HFF-Myc (cell line): Measurements from ENCODE around the gene FYCO1.

Source experiments
- DNase-seq: peaks from one replicate; pipeline ENCODE4 v3.0.0-alpha.2; 2011; ENCODE audit warnings: low read depth; ENCODE audit errors: extremely low read depth
- H3K4me3 ChIP-seq: replicated peaks from 2 replicates; pipeline ENCODE4 v1.5.1; 2011; ENCODE audit warnings: low read depth, mild to moderate bottlenecking, control low read depth, low read length
- TF ChIP-seq, protein P1 (sequence below): IDR thresholded peaks from 2 replicates; pipeline ENCODE4 v1.5.1; 2012; ENCODE audit warnings: mild to moderate bottlenecking, low read depth, low read length, control low read depth; ENCODE audit errors: missing control alignments

Gene FYCO1

DNA sequence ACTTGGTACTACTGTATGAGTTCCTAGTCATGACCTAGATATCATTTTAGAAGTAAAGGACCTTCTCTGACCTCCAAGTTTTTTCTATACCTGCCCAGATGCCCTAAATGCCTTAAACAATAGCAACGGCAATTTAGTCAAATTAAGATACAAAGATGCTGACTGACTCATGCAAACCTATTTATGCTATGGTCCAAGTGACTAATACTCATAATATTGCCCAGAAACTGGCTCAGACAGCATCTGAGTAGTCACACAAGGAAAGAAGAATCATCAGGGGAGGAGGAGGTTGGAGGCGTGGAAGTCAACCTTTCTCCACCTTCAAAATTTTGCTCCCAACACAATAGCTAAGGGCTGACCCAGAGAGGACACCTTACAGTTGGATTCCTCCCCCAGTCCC, 6.8 kb downstream of the FYCO1 start:
- TF ChIP-seq, protein P1, sequence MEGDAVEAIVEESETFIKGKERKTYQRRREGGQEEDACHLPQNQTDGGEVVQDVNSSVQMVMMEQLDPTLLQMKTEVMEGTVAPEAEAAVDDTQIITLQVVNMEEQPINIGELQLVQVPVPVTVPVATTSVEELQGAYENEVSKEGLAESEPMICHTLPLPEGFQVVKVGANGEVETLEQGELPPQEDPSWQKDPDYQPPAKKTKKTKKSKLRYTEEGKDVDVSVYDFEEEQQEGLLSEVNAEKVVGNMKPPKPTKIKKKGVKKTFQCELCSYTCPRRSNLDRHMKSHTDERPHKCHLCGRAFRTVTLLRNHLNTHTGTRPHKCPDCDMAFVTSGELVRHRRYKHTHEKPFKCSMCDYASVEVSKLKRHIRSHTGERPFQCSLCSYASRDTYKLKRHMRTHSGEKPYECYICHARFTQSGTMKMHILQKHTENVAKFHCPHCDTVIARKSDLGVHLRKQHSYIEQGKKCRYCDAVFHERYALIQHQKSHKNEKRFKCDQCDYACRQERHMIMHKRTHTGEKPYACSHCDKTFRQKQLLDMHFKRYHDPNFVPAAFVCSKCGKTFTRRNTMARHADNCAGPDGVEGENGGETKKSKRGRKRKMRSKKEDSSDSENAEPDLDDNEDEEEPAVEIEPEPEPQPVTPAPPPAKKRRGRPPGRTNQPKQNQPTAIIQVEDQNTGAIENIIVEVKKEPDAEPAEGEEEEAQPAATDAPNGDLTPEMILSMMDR = no peak
- H3K4me3 ChIP-seq = no peak overlapping the region
- DNase-seq = peak; percentile 53

DNA sequence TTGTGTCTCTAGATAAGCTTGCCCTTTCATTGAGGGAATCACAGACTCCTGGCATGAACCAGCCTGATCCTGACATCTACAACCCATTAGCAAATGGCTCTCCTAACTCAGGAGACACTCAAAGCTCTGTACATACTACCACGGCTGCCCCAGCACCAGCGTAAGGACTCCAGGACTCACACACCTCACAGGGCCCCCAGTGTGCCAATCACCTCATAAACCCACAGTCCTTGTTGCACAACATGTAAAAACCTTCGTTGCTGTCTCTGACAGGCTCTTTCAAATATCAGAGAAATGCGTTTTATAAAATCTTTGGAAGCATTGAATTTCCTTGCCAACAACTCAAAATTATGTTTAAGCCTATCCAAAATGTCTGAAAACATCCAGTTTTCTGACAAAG, 7.3 kb downstream of the FYCO1 start:
- no peak for DNase-seq
- TF ChIP-seq, protein P1 = no peak

DNA sequence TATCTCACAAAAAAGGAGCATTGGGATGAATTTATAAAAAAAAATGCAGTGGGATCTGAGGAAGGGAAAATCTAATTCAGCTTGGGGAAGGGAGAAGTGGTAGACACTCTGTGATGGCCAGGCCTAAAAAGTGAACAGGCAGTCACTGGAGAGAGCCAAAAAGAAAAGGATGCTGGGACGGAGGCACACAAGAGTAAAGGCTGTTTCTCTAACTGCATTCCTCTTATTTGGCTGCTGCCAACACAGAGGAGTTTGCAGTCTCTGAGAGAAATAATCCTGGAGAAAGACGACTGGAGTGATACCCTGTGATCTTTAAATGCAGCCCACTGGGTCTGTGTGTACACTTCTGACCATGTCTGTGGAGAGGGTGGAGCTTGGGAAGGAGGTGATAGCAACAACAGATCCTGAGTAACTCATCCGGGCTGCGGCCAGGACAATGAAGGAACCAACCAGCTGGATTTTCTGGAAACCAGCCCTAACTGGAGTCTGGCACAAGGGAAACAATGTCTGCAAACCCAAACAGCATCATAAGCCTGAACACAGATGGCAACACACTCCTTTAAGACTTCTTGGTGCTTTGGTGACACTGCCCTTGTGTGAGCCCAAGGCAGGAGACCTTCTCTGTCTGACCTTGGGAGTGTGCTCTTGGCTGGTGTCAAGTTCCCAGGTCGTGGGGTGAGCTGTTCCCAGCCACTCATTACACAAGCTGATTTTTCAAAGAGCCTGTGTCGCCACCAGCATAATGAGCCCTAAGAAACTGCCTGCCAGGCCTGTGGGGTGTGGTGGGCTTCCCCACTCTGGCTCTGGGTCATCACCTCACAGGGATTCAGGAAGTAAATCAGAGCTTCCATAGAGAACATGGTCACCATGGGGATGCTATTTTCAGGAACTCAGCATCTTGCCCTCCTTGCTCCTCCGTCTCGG, 8.0 kb downstream of the FYCO1 start:
- TF ChIP-seq, protein P1 = no peak
- H3K4me3 ChIP-seq = no peak overlapping the region
- DNase-seq = no peak

More for the DNA sequence above, 7.3 kb downstream of the FYCO1 start:
- H3K4me3 ChIP-seq = no peak overlapping the region

DNA sequence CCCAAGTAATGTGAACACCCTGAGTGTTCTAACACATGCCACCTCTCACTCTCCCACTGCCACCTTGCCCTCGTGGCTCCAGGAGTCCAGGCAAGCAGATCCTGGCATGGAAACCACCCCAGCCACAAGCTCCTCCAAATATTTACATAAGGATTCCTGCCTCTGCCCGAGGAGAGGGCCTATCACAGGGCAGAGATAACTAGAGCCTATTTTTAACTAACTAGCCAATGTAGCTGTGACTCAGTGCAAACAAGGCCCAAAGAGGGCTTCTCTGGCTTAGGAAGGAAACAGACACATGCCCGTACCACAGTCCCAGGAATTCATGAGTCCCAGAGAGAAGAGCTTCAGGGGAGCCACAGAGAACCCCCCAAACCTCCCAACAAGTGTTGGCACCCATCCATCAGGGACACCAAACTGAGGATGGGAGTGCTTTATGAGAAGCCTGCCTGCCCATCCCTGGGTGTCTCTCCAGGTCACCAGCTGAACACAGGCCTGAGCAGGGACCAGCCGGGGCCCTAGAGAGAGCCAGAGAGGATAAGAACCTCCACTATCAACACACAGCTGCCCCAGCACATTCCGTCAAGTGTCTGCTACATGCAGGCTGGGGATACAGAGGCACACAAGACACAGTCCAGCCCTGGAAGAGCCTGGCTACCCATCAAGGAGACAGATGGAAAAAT, 9.2 kb downstream of the FYCO1 start:
- DNase-seq = no peak
- no peak overlapping the region for H3K4me3 ChIP-seq
- TF ChIP-seq, protein P1 = no peak

DNA sequence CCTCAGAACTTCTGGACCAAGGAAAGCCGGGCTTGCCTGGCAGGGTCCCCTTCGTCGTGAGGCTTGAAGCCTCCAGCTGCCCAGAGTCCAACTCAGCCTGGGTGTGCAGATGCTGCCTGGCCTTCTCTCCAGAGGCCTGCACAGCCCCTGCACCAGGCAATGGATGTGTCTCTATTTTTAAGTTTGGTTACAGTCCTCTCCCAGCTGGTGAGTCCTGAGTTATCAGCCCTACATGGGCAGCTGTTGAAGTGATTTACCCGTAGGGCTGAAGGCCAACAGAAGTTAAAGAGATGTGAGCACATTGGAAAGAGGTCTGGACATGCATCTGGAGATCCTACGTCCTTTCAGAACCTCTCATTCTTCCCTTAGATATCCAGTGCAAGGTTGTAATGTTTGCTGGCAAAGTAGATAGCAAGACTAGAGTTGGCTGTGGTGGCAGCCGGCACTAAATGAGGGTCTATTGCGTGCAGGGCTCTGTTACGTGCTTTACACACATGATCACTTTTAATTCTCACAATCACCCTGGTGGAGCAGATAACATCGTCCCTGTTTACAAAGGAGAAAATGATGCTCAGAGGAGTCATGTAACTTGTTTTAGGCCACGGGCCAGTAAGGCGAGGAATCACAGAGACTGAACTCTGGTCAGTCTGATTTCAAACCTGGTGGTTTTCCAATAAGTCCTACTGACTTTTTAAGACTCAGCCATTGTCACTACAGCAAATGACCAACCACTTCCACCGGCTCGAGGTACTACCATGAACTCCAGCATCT, 9.9 kb downstream of the FYCO1 start:
- no peak for DNase-seq
- TF ChIP-seq, protein P1 = no peak
- no peak overlapping the region for H3K4me3 ChIP-seq
